Immature natural killer cell (primary cell): ENCODE results near the gene SYCE1. TPM values are rescaled to one million over a fixed set of nuclear protein-coding genes. Genes with fewer than 3 reads are reported as not detected.

Experiments used
- DNase-seq, 3 donors: peaks; one replicate each; pipeline ENCODE4 v3.0.0; 2022; ENCODE audit warnings: mixed read lengths in 1 of 3
- H3K27ac Mint-ChIP-seq, 6 donors: one replicate each; pipeline ENCODE4 v1.8.0; 2020; ENCODE audit warnings: mixed read lengths in 6 of 6, mild to moderate bottlenecking in 5 of 6, inconsistent platforms in 4 of 6, moderate library complexity in 3 of 6
- H3K27me3 Mint-ChIP-seq, 3 donors: one replicate each; pipeline ENCODE4 v1.8.0; 2020 to 2021; ENCODE audit warnings: low read depth in 3 of 3, mild to moderate bottlenecking in 3 of 3, mixed read lengths in 3 of 3, moderate library complexity in 3 of 3, inconsistent platforms in 1 of 3
- H3K36me3 Mint-ChIP-seq, 3 donors: one replicate each; pipeline ENCODE4 v1.8.0; 2020; ENCODE audit warnings: mixed read lengths in 3 of 3, inconsistent platforms in 2 of 3, mild to moderate bottlenecking in 2 of 3
- H3K4me1 Mint-ChIP-seq, 2 donors: one replicate each; pipeline ENCODE4 v1.8.0; 2020; ENCODE audit warnings: inconsistent platforms in 2 of 2, mild to moderate bottlenecking in 2 of 2, mixed read lengths in 2 of 2, moderate library complexity in 1 of 2
- H3K4me3 Mint-ChIP-seq, 5 donors: one replicate each; pipeline ENCODE4 v1.8.0; 2020; ENCODE audit warnings: mild to moderate bottlenecking in 5 of 5, mixed read lengths in 5 of 5, inconsistent platforms in 3 of 5, moderate library complexity in 3 of 5
- H3K9me3 Mint-ChIP-seq, 6 donors: one replicate each; pipeline ENCODE4 v1.8.0; 2020; ENCODE audit warnings: mild to moderate bottlenecking in 6 of 6, mixed read lengths in 6 of 6, inconsistent platforms in 4 of 6, moderate library complexity in 3 of 6
- polyA plus RNA-seq, 3 donors: library from polyadenylated mRNA; unstranded; fragments of 300-500 nt; fragmentation: Illumina TruSeq; gene quantifications; one replicate each; pipeline ENCODE4 v1.2.3, GENCODE V29; 2021

SYCE1 gene
- polyA plus RNA-seq, 3 donors from 2014 or later, result 0.25 to 0.48 TPM; not detected in 1

- H3K4me1 Mint-ChIP-seq, result no peaks in the 10 kb centered on the region
- no peak for DNase-seq
- H3K4me3 Mint-ChIP-seq, result no peak overlapping the region
- peaks cover 3 to 5% (median 4%) of the 10 kb centered on the region in 3 donors for H3K27me3 Mint-ChIP-seq
- H3K9me3 Mint-ChIP-seq, result no peaks in the 10 kb centered on the region
- H3K27ac Mint-ChIP-seq, result no peak overlapping the region
- no peaks in the 10 kb centered on the region for H3K36me3 Mint-ChIP-seq
These were observed 27.5 kb downstream of the SYCE1 start for GRCh38 chr10:133537546-133538545.

DNA sequence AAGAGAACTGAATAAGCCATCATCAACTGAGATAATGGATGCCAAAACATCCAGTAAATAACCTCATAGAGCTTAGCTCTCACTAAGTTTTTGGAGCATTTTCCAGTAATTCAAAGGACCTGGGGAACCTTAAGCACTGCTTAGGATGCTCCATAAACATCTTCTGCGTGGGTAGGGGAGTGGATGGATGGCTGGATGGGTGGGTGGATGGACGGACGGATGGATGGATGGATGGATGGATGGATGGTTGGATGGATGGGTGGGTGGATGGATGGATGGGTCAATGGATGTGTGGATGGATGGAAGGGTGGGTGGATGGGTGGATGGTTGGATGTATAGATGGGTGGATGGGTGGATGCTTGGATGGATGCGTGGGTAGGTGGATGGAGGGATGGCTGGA is 29.2 kb downstream of the SYCE1 start:
- H3K9me3 Mint-ChIP-seq, result no peaks in the 10 kb centered on the region
- no peaks in the 10 kb centered on the region for H3K4me1 Mint-ChIP-seq
- H3K4me3 Mint-ChIP-seq, result no peak overlapping the region
- H3K27me3 Mint-ChIP-seq, result peaks cover 4 to 16% (median 6%) of the 10 kb centered on the region in 3 donors
- DNase-seq, result no peak
- no peak overlapping the region for H3K27ac Mint-ChIP-seq
- no peaks in the 10 kb centered on the region for H3K36me3 Mint-ChIP-seq

DNA sequence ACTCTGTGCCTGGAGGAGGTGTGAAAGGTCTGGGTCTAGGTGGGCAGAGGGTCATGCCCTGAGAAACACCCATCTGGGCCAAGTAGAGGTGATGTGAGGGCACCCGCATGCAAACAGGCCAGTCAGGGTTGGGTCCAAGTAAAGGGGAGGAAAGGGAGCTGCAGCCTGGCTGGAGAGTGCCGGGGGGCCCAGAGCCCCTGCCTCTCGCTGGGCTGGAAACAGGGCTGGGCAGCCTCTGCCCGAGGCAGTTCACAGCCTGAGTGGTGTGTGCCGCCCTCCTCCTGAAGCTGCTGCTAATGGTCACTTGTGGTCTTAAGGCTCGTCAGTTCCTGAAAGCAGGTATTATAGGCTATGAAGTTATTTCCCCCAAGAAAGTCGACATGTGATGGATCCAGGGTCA is 31.0 kb downstream of the SYCE1 start:
- H3K4me3 Mint-ChIP-seq, result no peak overlapping the region
- peaks cover 12 to 13% of the 10 kb centered on the region in 2 donors for H3K4me1 Mint-ChIP-seq
- H3K27me3 Mint-ChIP-seq, result peaks cover 5 to 30% (median 9%) of the 10 kb centered on the region in 3 donors
- no peaks in the 10 kb centered on the region for H3K9me3 Mint-ChIP-seq
- no peaks in the 10 kb centered on the region for H3K36me3 Mint-ChIP-seq
- no peak for DNase-seq
- no peak overlapping the region for H3K27ac Mint-ChIP-seq

DNA sequence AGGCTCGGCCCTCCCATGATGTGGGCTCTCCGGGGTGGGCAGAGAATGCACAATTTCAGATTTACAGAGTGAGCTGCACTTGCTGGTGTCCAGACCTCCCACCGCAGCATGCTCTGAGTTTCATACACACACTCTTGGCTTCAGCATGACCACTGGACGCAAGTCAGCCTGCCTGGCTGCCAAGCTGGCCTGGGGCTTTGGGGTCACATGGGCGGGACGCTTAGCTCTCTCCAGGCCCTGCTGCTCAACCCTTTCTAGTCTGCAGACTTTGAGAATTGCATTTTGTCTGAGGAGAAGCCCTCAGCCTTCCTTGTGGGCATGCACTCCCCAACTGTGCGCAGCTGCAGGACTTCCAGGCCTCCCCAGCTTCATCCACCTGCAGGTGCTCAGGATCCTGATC is 32.5 kb downstream of the SYCE1 start:
- Mint-ChIP-seq H3K4me1 (peaks cover 18 to 22% of the 10 kb centered on the region in 2 donors), H3K4me3 (no peak overlapping the region), H3K36me3 (no peaks in the 10 kb centered on the region), H3K27me3 (peaks cover 7 to 37% (median 11%) of the 10 kb centered on the region in 3 donors), H3K9me3 (no peaks in the 10 kb centered on the region), H3K27ac (no peak overlapping the region)
- DNase-seq, result no peak

- H3K36me3 Mint-ChIP-seq, result no peaks in the 10 kb centered on the region
- H3K4me1 Mint-ChIP-seq, result peaks cover 18 to 22% of the 10 kb centered on the region in 2 donors
- peak overlapping the region in 4 of 5 donors; percentile 4 to 27 (median 24) for H3K4me3 Mint-ChIP-seq
- no peaks in the 10 kb centered on the region for H3K9me3 Mint-ChIP-seq
- peaks cover 7 to 43% (median 9%) of the 10 kb centered on the region in 3 donors for H3K27me3 Mint-ChIP-seq
- H3K27ac Mint-ChIP-seq, result no peak overlapping the region
- no peak for DNase-seq
These were observed 34.9 kb downstream of the SYCE1 start for GRCh38 chr10:133530506-133530905.

- H3K4me3 Mint-ChIP-seq, result peak overlapping the region; percentile 54 to 81 (median 70)
- H3K4me1 Mint-ChIP-seq, result peaks cover 18 to 22% of the 10 kb centered on the region in 2 donors
- H3K36me3 Mint-ChIP-seq, result no peaks in the 10 kb centered on the region
- DNase-seq, result no peak
- H3K27ac Mint-ChIP-seq, result no peak overlapping the region
- peaks cover 8 to 43% (median 9%) of the 10 kb centered on the region in 3 donors for H3K27me3 Mint-ChIP-seq
- H3K9me3 Mint-ChIP-seq, result peaks cover 0 to under 1% (median 0%) of the 10 kb centered on the region in 6 donors
These were observed 35.8 kb downstream of the SYCE1 start for GRCh38 chr10:133529576-133529946.

DNA sequence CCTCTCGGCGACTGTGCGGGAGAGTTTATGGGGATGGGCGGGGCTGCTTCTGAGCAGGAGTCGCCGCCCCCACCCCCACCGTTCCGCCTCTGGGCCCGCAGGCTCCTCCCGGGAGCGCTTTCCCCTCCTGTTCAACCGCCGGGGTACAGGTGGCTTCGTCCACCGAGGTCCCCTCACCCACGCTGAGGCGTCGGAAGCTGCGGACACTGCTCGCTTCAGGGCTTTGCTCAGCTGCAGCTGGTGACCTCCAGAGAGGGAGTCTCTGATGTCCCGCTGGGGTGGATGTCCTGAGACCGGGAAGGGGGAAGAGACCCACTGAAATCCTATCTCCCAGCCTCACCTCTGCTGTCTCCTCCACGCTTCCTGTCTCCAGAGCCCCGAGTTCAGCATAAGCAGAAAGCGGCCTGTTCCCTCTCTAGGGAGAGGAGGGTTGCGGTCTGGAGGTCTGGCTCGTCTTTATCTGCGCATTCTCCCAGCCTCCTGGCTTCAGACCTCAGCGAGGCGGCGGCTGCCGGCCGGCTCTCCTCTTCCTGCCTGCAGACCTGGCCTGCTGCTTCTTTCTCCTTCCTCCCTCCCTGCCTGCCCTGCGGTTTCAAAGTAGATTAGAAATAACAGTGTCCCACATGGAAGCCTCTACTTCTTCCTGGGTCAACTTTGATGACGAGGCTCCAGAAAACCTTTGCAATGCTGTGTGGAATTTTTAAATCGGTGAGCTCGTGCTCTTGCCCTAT is 36.4 kb downstream of the SYCE1 start:
- peaks cover 8 to 42% (median 9%) of the 10 kb centered on the region in 3 donors for H3K27me3 Mint-ChIP-seq
- DNase-seq, result no peak
- peak overlapping the region; percentile 26 to 81 (median 67) for H3K4me3 Mint-ChIP-seq
- peaks cover 18 to 22% of the 10 kb centered on the region in 2 donors for H3K4me1 Mint-ChIP-seq
- H3K27ac Mint-ChIP-seq, result no peak overlapping the region
- no peaks in the 10 kb centered on the region for H3K36me3 Mint-ChIP-seq
- H3K9me3 Mint-ChIP-seq, result peaks cover 0 to 2% (median 0%) of the 10 kb centered on the region in 6 donors

DNA sequence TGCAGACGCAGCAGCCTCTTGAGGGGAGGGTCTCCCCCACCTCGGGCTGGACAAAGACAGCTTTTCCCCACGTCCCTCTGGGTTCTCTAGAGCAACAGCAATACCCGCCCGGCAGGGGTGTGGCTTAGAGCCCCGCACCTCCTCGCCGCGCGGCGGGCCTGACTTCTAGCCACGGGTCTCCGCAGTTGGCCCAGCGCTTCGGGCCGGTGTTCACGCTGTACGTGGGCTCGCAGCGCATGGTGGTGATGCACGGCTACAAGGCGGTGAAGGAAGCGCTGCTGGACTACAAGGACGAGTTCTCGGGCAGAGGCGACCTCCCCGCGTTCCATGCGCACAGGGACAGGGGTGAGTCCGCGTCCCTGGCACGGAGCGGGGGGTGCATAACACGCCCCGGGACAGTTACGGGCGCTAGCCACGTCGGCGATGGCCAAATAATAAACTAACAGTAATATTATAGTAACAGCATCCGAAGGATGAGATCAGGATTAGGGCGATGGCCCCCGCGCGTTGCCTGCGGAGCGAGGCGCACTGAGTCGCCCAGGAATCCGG is 37.0 kb downstream of the SYCE1 start:
- Mint-ChIP-seq H3K27me3 (peaks cover 9 to 38% (median 10%) of the 10 kb centered on the region in 3 donors), H3K4me3 (peak overlapping the region in 4 of 5 donors; percentile 29 to 53 (median 40)), H3K27ac (no peak overlapping the region), H3K4me1 (peaks cover 18 to 22% of the 10 kb centered on the region in 2 donors), H3K9me3 (peaks cover 3 to 8% (median 5%) of the 10 kb centered on the region in 6 donors), H3K36me3 (peaks cover 0 to 2% (median 2%) of the 10 kb centered on the region in 3 donors)
- no peak for DNase-seq

DNA sequence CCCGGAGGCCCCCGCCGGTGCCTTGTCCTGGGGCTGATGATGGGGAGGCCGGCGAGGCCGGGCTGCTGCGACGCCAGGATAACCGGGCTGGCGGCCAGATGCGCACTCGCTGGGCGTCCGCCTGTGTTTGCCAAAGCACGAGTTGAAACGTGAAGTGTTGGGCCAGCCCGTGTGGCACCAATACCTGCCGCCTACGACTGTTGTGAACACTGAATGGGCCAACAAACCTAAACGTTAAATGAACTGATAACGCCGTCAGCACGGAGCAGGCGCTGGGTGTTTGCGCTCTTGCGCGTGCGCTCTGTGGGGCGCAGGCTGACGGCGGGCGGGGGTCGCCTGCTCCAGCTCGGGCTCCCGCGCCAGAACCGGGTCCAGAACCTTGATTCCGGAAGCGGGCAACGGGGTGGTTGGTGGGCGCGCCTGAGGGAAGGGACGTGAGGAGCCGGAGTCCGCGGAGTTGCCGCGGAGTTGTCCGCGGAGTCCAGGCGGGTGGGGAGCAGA is 37.6 kb downstream of the SYCE1 start:
- Mint-ChIP-seq H3K27ac (no peak overlapping the region), H3K4me1 (peaks cover 18 to 22% of the 10 kb centered on the region in 2 donors), H3K4me3 (no peak overlapping the region), H3K27me3 (peaks cover 8 to 38% (median 9%) of the 10 kb centered on the region in 3 donors), H3K36me3 (peaks cover 0 to 6% (median 5%) of the 10 kb centered on the region in 3 donors), H3K9me3 (peaks cover 9 to 12% (median 10%) of the 10 kb centered on the region in 6 donors)
- DNase-seq, result no peak

DNA sequence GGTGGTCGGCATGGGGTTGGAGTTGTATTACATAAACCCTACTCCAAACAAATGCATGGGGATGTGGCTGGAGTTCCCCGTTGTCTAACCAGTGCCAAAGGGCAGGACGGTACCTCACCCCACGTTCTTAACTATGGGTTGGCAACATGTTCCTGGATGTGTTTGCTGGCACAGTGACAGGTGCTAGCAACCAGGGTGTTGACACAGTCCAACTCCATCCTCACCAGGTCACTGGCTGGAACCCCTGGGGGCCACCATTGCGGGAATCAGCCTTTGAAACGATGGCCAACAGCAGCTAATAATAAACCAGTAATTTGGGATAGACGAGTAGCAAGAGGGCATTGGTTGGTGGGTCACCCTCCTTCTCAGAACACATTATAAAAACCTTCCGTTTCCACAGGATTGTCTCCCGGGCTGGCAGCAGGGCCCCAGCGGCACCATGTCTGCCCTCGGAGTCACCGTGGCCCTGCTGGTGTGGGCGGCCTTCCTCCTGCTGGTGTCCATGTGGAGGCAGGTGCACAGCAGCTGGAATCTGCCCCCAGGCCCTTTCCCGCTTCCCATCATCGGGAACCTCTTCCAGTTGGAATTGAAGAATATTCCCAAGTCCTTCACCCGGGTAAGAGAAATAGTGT is 38.3 kb downstream of the SYCE1 start, which contains the start of gene CYP2E1:
CYP2E1 (plus strand) TSS at position 407 of the 632 bp plus-strand sequence; CDS start at position 440, 33 bp downstream.
- H3K27ac Mint-ChIP-seq, result no peak within 1 kb of the TSS
- no peak for DNase-seq
- peaks cover 18 to 22% of the 10 kb centered on the region in 2 donors for H3K4me1 Mint-ChIP-seq
- H3K4me3 Mint-ChIP-seq, result peak within 1 kb of the TSS in 1 of 5 donors; percentile 12
- H3K27me3 Mint-ChIP-seq, result peaks cover 8 to 32% (median 8%) of the 10 kb centered on the region in 3 donors
- H3K9me3 Mint-ChIP-seq, result peaks cover 9 to 14% (median 10%) of the 10 kb centered on the region in 6 donors
- peaks cover 0 to 6% (median 5%) of the 10 kb centered on the region in 3 donors for H3K36me3 Mint-ChIP-seq

DNA sequence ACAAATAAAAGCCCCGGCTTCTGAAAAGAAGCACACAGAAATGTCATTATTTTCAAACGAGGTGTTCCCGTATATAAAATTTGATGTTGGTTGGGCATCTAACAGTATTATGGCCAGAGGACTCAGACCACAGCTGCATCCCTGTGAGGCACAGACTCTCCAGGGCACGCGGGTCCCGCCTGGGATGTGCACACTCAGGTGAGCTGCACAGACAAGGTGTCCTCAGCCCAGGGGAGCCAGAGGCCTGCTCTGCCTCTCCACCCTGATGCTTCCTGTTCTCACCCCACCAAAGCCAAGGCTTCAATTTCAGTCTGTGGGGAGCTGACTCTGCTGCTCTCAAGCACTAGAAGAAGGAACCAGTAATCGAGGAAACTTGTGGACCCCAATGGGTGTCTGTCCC is 39.9 kb downstream of the SYCE1 start:
- Mint-ChIP-seq H3K9me3 (peaks cover 9 to 14% (median 10%) of the 10 kb centered on the region in 6 donors), H3K4me3 (no peak overlapping the region), H3K27ac (no peak overlapping the region), H3K4me1 (peaks cover 21 to 23% of the 10 kb centered on the region in 2 donors), H3K36me3 (peaks cover 0 to 6% (median 5%) of the 10 kb centered on the region in 3 donors), H3K27me3 (peaks cover 7 to 22% (median 7%) of the 10 kb centered on the region in 3 donors)
- DNase-seq, result no peak

- H3K36me3 Mint-ChIP-seq, result peaks cover 0 to 6% (median 5%) of the 10 kb centered on the region in 3 donors
- peaks cover 4 to 11% (median 6%) of the 10 kb centered on the region in 3 donors for H3K27me3 Mint-ChIP-seq
- no peak overlapping the region for H3K27ac Mint-ChIP-seq
- DNase-seq, result no peak
- peaks cover 9 to 14% (median 10%) of the 10 kb centered on the region in 6 donors for H3K9me3 Mint-ChIP-seq
- H3K4me3 Mint-ChIP-seq, result no peak overlapping the region
- peaks cover 17 to 22% of the 10 kb centered on the region in 2 donors for H3K4me1 Mint-ChIP-seq
These were observed 41.7 kb downstream of the SYCE1 start for GRCh38 chr10:133523631-133524203.
